ENCODE results near the gene REXO1. TPM values are rescaled to one million over a fixed set of nuclear protein-coding genes. Genes with fewer than 3 reads are reported as not detected.

Gene REXO1
- total and polyA plus RNA-seq, 2 donors (not counting 3 experiments of a cell fraction or from before 2014, with no cell fraction given): 41.1 to 56.9 TPM

GRCh38 chr19:1843646-1844394 lies 4.5 kb downstream of the REXO1 start:
- DNase-seq (ENCODE audit: low read depth, low spot score) (no peak), FAIRE-seq (no peak)
- Histone ChIP-seq H3K9me1 (replicated peaks; ENCODE audit: control insufficient read depth, extremely low read depth, insufficient read depth, low read length) (no peaks in the 10 kb centered on the region), H3K9ac (replicated peaks; ENCODE audit: extremely low read depth, insufficient read depth, low read length) (no peak overlapping the region), H3K4me3 (replicated peaks in 1 of 3; ENCODE audit: insufficient read depth in 1 of 3, low read depth in 1 of 3, low read length in 3 of 3) (no peak overlapping the region), H3K27me3 (ENCODE audit: control insufficient read depth in 2 of 2, insufficient read depth in 2 of 2, low read length in 2 of 2) (no peaks in the 10 kb centered on the region), H3K79me2 (ENCODE audit: control insufficient read depth, insufficient read depth, low read length) (peaks cover 88% of the 10 kb centered on the region), H3K4me1 (ENCODE audit: control insufficient read depth, extremely low read depth, insufficient read depth, low read length) (peaks cover 25% of the 10 kb centered on the region), H2AFZ (ENCODE audit: low read depth, low read length) (no peak overlapping the region), H3K4me2 (ENCODE audit: insufficient read depth, low read length) (no peak overlapping the region), H4K20me1 (replicated peaks; ENCODE audit: control insufficient read depth, extremely low read depth, insufficient read depth, low read length) (no peaks in the 10 kb centered on the region), H3K36me3 (ENCODE audit: control insufficient read depth in 2 of 2, extremely low read depth in 1 of 2, insufficient read depth in 2 of 2, low read length in 2 of 2) (peaks cover 0 to 5% of the 10 kb centered on the region in 2 experiments), H3K27ac (ENCODE audit: insufficient read depth, low read depth, low read length) (no peak overlapping the region), H3K9me3 (replicated peaks; ENCODE audit: control insufficient read depth, insufficient read depth, low read length) (no peaks in the 10 kb centered on the region)
- intact Hi-C loops (cut with micrococcal nuclease): no loop called here
- CTCF ChIA-PET: interaction anchor here (7.6 kb wide), 1 partner anchor 16 kb away, joined by 83 read pairs; no protein-coding TSS in a partner anchor
- POLR2A ChIA-PET: no interaction called here
- dilution Hi-C loops (cut with MboI; ENCODE audit: extremely low pct_ligation_motif_present, low sequenced_read_pairs): no loop called here
- no TSS peak for BruUV-seq (replicated peaks)
- TF ChIP-seq CTCF (IDR thresholded peaks at IDR 0.05; ENCODE audit: extremely low read depth in 1 of 2, insufficient read depth in 1 of 2, low read depth in 1 of 2, low read length in 2 of 2) (peak; percentile 20 to 36), POLR2AphosphoS5 (IDR thresholded peaks at IDR 0.05; ENCODE audit: insufficient read depth, low read depth, low read length) (no peak)

- POLR2A ChIA-PET: no interaction called here
- no peak for FAIRE-seq
These were observed 5.2 kb downstream of the REXO1 start for GRCh38 chr19:1843116-1843515.

More at GRCh38 chr19:1843116-1843515, 5.2 kb downstream of the REXO1 start:
- DNase-seq (ENCODE audit: low read depth, low spot score): no peak
- Histone ChIP-seq H3K4me2 (ENCODE audit: insufficient read depth, low read length) (no peak overlapping the region), H3K79me2 (ENCODE audit: control insufficient read depth, insufficient read depth, low read length) (peaks cover 92% of the 10 kb centered on the region), H3K9me1 (replicated peaks; ENCODE audit: control insufficient read depth, extremely low read depth, insufficient read depth, low read length) (no peaks in the 10 kb centered on the region), H3K9me3 (replicated peaks; ENCODE audit: control insufficient read depth, insufficient read depth, low read length) (no peaks in the 10 kb centered on the region), H3K27ac (ENCODE audit: insufficient read depth, low read depth, low read length) (no peak overlapping the region), H3K4me1 (ENCODE audit: control insufficient read depth, extremely low read depth, insufficient read depth, low read length) (peaks cover 25% of the 10 kb centered on the region), H3K27me3 (ENCODE audit: control insufficient read depth in 2 of 2, insufficient read depth in 2 of 2, low read length in 2 of 2) (no peaks in the 10 kb centered on the region), H2AFZ (ENCODE audit: low read depth, low read length) (no peak overlapping the region), H3K4me3 (replicated peaks in 1 of 3; ENCODE audit: insufficient read depth in 1 of 3, low read depth in 1 of 3, low read length in 3 of 3) (no peak overlapping the region), H3K36me3 (ENCODE audit: control insufficient read depth in 2 of 2, extremely low read depth in 1 of 2, insufficient read depth in 2 of 2, low read length in 2 of 2) (peaks cover 0 to 5% of the 10 kb centered on the region in 2 experiments), H4K20me1 (replicated peaks; ENCODE audit: control insufficient read depth, extremely low read depth, insufficient read depth, low read length) (no peaks in the 10 kb centered on the region), H3K9ac (replicated peaks; ENCODE audit: extremely low read depth, insufficient read depth, low read length) (no peak overlapping the region)
- no peak for TF ChIP-seq POLR2A (IDR thresholded peaks at IDR 0.05; ENCODE audit: low read depth, low read length)
- no peak for TF ChIP-seq JUN (IDR thresholded peaks at IDR 0.05; ENCODE audit: borderline replicate concordance, insufficient read depth, insufficient read length, low read depth)
- no peak for TF ChIP-seq POLR2AphosphoS5 (IDR thresholded peaks at IDR 0.05; ENCODE audit: insufficient read depth, low read depth, low read length)
- TF ChIP-seq EZH2 (IDR thresholded peaks at IDR 0.05; ENCODE audit: borderline replicate concordance, low read depth, low read length, severe bottlenecking): no peak
- TF ChIP-seq GATA2 (IDR thresholded peaks at IDR 0.05; ENCODE audit: insufficient read depth, insufficient read length, low read depth, low read length): no peak
- TF ChIP-seq CTCF (IDR thresholded peaks at IDR 0.05; ENCODE audit: extremely low read depth in 1 of 2, insufficient read depth in 1 of 2, low read depth in 1 of 2, low read length in 2 of 2): no peak
- no peak for TF ChIP-seq FOS (IDR thresholded peaks at IDR 0.05; ENCODE audit: borderline replicate concordance, insufficient read depth, low read length)
- no peak for TF ChIP-seq MYC (IDR thresholded peaks at IDR 0.05; ENCODE audit: low read depth, low read length)
- TF ChIP-seq, protein P1, sequence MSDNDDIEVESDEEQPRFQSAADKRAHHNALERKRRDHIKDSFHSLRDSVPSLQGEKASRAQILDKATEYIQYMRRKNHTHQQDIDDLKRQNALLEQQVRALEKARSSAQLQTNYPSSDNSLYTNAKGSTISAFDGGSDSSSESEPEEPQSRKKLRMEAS (IDR thresholded peaks at IDR 0.05; ENCODE audit: insufficient read depth, insufficient read length): no peak
- dilution Hi-C loops (cut with MboI; ENCODE audit: extremely low pct_ligation_motif_present, low sequenced_read_pairs): no loop called here
- BruUV-seq (replicated peaks): no TSS peak
- intact Hi-C loops (cut with micrococcal nuclease): no loop called here
- CTCF ChIA-PET: interaction anchor here (0.6 to 7.6 kb wide), 2 partner anchors 15 to 712 kb away, joined by 3 to 83 read pairs; no protein-coding TSS in a partner anchor

Data from endothelial cell of umbilical vein (primary cell).